Measurements from ENCODE around the gene UAP1L1. TPM values are rescaled to one million over a fixed set of nuclear protein-coding genes. Genes with fewer than 3 reads are reported as not detected.

Gene UAP1L1
- total and polyA plus RNA-seq, 4 donors, result 0.35 to 2.3 (median 1.7) TPM

GRCh38 chr9:137088121-137088520 lies 10.8 kb downstream of the UAP1L1 start (continued):
- no peak for TF ChIP-seq REST (IDR thresholded peaks at IDR 0.05)
- no peak for TF ChIP-seq RXRA (IDR thresholded peaks at IDR 0.05)
- no peak for TF ChIP-seq ATF3 (IDR thresholded peaks at IDR 0.05)
- no peak for TF ChIP-seq HNF4A (conservative IDR thresholded peaks at IDR 0.05)
- no peak for TF ChIP-seq MAX (IDR thresholded peaks at IDR 0.05)
- TF ChIP-seq FOXA2 (IDR thresholded peaks at IDR 0.05), result no peak
- TF ChIP-seq RAD21 (IDR thresholded peaks at IDR 0.05), result no peak

GRCh38 chr9:137089232-137089947 lies 12.1 kb downstream of the UAP1L1 start:
- no peak for TF ChIP-seq CTCF (IDR thresholded peaks at IDR 0.05; ENCODE audit: low read depth, low read length, missing input control)
- TF ChIP-seq RXRA (IDR thresholded peaks at IDR 0.05), result no peak
- TF ChIP-seq MAX (IDR thresholded peaks at IDR 0.05), result no peak
- no peak for TF ChIP-seq ZBTB33 (IDR thresholded peaks at IDR 0.05)
- TF ChIP-seq HNF4A (conservative IDR thresholded peaks at IDR 0.05), result no peak
- no peak for TF ChIP-seq RAD21 (IDR thresholded peaks at IDR 0.05)
- no peak for TF ChIP-seq YY1 (IDR thresholded peaks at IDR 0.05)
- TF ChIP-seq NR2F2 (IDR thresholded peaks at IDR 0.05), result no peak
- TF ChIP-seq FOXA2 (IDR thresholded peaks at IDR 0.05), result no peak
- no peak for TF ChIP-seq REST (IDR thresholded peaks at IDR 0.05)
- no peak for TF ChIP-seq SP1 (IDR thresholded peaks at IDR 0.05)
- no peak for TF ChIP-seq JUND (IDR thresholded peaks at IDR 0.05)
- no peak for TF ChIP-seq TAF1 (conservative IDR thresholded peaks at IDR 0.05)
- WGBS, result 92% methylated on average over 11 of the region's 11 CpGs

More at GRCh38 chr9:137089232-137089947, 12.1 kb downstream of the UAP1L1 start:
- Histone ChIP-seq H3K27ac (ENCODE audit: low read depth in 1 of 2, low read length in 2 of 2) (no peak overlapping the region), H3K27me3 (ENCODE audit: control insufficient read depth in 4 of 4, insufficient read depth in 4 of 4, low read length in 3 of 4) (no peaks in the 10 kb centered on the region), H3K4me1 (ENCODE audit: control insufficient read depth in 4 of 4, insufficient read depth in 4 of 4, low read length in 3 of 4) (peaks cover 5 to 20% (median 11%) of the 10 kb centered on the region in 4 donors), H3K4me3 (ENCODE audit: low read depth in 1 of 3, low read length in 3 of 3) (no peak overlapping the region), H3K36me3 (ENCODE audit: control insufficient read depth in 4 of 4, insufficient read depth in 3 of 4, low read depth in 1 of 4, low read length in 3 of 4) (peaks cover 0 to 20% (median 6%) of the 10 kb centered on the region in 4 donors), H3K9ac (ENCODE audit: low read depth in 1 of 2, low read length in 2 of 2) (no peak overlapping the region), H3K9me3 (ENCODE audit: control insufficient read depth in 4 of 4, low read length in 3 of 4) (no peaks in the 10 kb centered on the region)
- no peak for DNase-seq (ENCODE audit: low spot score)

Data from liver (tissue), 9 donors.